Activated T-helper 2 cell treated with anti-CD3 and anti-CD28 coated beads, Interferon-gamma antibody, Interleukin-2, Interleukin-4, amounts not matched to agents 10 μg/mL and 5 μg/mL and 100 μg/mL, durations not matched to agents 14 hours and 24 hours and 36 hours (primary cell): ENCODE data around the gene CA5A. TPM values are rescaled to one million over a fixed set of nuclear protein-coding genes. Genes with fewer than 3 reads are reported as not detected.
"Not testable (repeated sequence)": the region's sequence is repeated elsewhere in the genome, so short reads cannot be mapped to it uniquely, and the experiment has no call there.

Source experiments
- DNase-seq: peaks from one replicate; pipeline ENCODE4 v3.0.0; 2021; ENCODE audit warnings: low spot score
- H3K27ac Mint-ChIP-seq: one replicate; pipeline ENCODE4 v1.8.0; 2021; ENCODE audit warnings: mixed read lengths
- H3K27me3 Mint-ChIP-seq: one replicate; pipeline ENCODE4 v1.8.0; 2021; ENCODE audit warnings: low read depth, mixed read lengths
- H3K36me3 Mint-ChIP-seq: one replicate; pipeline ENCODE4 v1.8.0; 2021; ENCODE audit warnings: low read depth, mixed read lengths
- H3K4me1 Mint-ChIP-seq: one replicate; pipeline ENCODE4 v1.8.0; 2021; ENCODE audit warnings: low read depth, mixed read lengths
- H3K4me3 Mint-ChIP-seq: one replicate; pipeline ENCODE4 v1.8.0; 2021; ENCODE audit warnings: low read depth, mild to moderate bottlenecking, moderate library complexity, mixed read lengths
- H3K9me3 Mint-ChIP-seq: one replicate; pipeline ENCODE4 v1.8.0; 2021; ENCODE audit warnings: mixed read lengths
- intact Hi-C: fragments of 100-400 bp; cut with micrococcal nuclease; formaldehyde crosslinking; loops from one replicate; pipeline ENCODE4 v1.15.1; 2023
- total RNA-seq: library from RNA; stranded (reverse); gene quantifications from 2 replicates; pipeline ENCODE4 v1.2.3, GENCODE V29; 2022

CA5A gene
- total RNA-seq, 1 donor from 2014 or later, result not detected

DNA sequence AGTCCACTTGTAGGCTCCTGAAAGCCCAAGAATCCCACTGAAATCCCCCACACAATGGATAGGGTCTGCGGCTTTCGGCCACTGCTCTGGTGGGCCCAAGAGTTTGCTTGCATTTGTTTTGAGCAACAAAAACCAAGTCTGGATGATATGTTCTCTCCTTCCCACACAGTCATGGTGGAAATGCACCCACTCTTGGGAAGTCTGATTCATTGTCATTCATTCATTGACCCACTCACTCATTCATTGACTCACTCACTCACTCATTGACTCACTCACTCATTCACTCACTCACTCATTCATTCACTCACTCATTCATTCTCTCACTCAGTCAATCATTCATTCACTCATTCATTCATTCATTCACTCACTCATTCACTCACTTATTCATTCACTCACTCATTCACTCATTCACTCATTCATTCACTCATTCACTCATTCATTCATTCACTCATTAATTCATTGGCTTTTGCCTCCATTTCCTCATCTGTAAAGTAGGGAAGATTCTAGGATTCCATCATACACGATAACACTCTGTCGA lies 2.2 kb upstream of the CA5A start:
- Mint-ChIP-seq H3K9me3 (peaks cover 4% of the 10 kb centered on the region), H3K27ac (no peak overlapping the region), H3K36me3 (no peaks in the 10 kb centered on the region), H3K27me3 (peaks cover 6% of the 10 kb centered on the region), H3K4me1 (peaks cover 2% of the 10 kb centered on the region), H3K4me3 (no peak overlapping the region)
- no peak for DNase-seq
- intact Hi-C loops, result no loop called here

DNA sequence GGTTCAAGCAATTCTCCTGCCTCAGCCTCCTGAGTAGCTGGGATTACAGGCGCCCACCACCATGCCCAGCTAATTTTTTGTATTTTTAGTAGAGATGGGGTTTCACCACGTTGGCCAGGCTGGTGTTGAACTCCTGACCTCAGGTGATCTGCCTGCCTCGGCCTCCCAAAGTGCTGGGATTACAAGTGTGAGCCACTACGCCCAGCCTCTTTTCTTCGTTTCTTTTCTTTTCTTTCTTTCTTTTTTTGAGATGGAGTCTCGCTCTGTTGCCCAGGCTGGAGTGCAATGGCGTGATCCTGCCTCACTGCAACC lies 858 bp upstream of the CA5A start:
- H3K36me3 Mint-ChIP-seq, H3K4me1 Mint-ChIP-seq, DNase-seq, H3K4me3 Mint-ChIP-seq, intact Hi-C loops, H3K27me3 Mint-ChIP-seq, H3K9me3 Mint-ChIP-seq, H3K27ac Mint-ChIP-seq: not testable (repeated sequence)

DNA sequence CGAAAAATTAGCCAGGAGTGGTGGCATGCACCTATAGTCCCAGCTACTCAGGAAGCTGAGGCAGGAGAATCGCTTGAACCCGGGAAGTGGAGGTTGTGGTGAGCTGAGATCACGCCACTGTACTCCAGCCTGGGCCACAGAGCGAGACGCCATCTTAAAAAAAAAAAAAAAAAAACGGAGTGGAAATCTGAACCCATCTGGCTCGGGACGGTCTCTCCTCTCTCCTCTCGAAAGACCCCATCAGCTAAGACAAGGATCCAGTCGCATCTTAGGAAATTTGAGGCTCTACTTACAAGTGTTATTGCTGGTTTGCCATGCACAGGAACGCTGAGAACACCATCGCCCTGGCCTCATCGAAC lies 334 bp downstream of the CA5A start:
- DNase-seq, intact Hi-C loops, H3K36me3 Mint-ChIP-seq, H3K9me3 Mint-ChIP-seq, H3K4me1 Mint-ChIP-seq, H3K27me3 Mint-ChIP-seq, H3K27ac Mint-ChIP-seq, H3K4me3 Mint-ChIP-seq: not testable (repeated sequence)

GRCh38 chr16:87934752-87935425 lies 1.4 kb downstream of the CA5A start:
- H3K27me3 Mint-ChIP-seq, intact Hi-C loops, H3K4me1 Mint-ChIP-seq, DNase-seq, H3K4me3 Mint-ChIP-seq, H3K9me3 Mint-ChIP-seq, H3K27ac Mint-ChIP-seq, H3K36me3 Mint-ChIP-seq: not testable (repeated sequence)

GRCh38 chr16:87933140-87933495 lies 3.2 kb downstream of the CA5A start:
- intact Hi-C loops, result no loop called here
- Mint-ChIP-seq H3K27me3 (no peaks in the 10 kb centered on the region), H3K4me3 (no peak overlapping the region), H3K27ac (no peak overlapping the region), H3K36me3 (no peaks in the 10 kb centered on the region), H3K4me1 (no peaks in the 10 kb centered on the region), H3K9me3 (no peaks in the 10 kb centered on the region)
- no peak for DNase-seq

- H3K27ac Mint-ChIP-seq, H3K4me3 Mint-ChIP-seq, DNase-seq, H3K9me3 Mint-ChIP-seq, intact Hi-C loops, H3K27me3 Mint-ChIP-seq, H3K36me3 Mint-ChIP-seq, H3K4me1 Mint-ChIP-seq: not testable (repeated sequence)
Measured at GRCh38 chr16:87932475-87933139, 3.7 kb downstream of the CA5A start.

GRCh38 chr16:87931504-87931903 lies 4.8 kb downstream of the CA5A start:
- H3K4me3 Mint-ChIP-seq, result no peak overlapping the region
- H3K27ac Mint-ChIP-seq, result no peak overlapping the region
- no peaks in the 10 kb centered on the region for H3K27me3 Mint-ChIP-seq
- intact Hi-C loops, result no loop called here
- H3K36me3 Mint-ChIP-seq, result no peaks in the 10 kb centered on the region
- no peak for DNase-seq
- H3K4me1 Mint-ChIP-seq, result peaks cover 2% of the 10 kb centered on the region
- no peaks in the 10 kb centered on the region for H3K9me3 Mint-ChIP-seq

DNA sequence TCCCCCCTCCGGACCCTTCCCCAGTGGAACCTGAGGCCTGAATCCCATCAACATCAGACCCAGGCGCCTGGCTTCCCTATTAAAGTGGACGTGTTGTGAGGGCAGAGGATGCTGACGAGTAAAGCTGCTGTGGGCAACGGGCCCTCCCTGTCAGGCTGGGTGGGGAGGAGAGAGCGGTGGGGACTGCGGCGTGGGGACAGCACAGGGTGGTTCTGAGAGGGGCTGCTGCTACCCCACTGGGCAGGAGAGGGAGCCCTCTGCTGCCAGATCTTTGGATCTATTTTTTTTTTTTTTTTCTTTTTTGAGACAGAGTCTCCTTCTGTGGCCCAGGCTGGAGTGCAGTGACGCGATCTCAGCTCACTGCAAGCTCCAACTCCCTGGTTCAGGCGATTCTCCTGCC lies 5.9 kb downstream of the CA5A start:
- Mint-ChIP-seq H3K36me3 (no peaks in the 10 kb centered on the region), H3K4me1 (peaks cover 6% of the 10 kb centered on the region), H3K27ac (no peak overlapping the region), H3K4me3 (no peak overlapping the region), H3K9me3 (no peaks in the 10 kb centered on the region), H3K27me3 (peaks cover 3% of the 10 kb centered on the region)
- DNase-seq, result no peak
- intact Hi-C loops, result no loop called here

DNA sequence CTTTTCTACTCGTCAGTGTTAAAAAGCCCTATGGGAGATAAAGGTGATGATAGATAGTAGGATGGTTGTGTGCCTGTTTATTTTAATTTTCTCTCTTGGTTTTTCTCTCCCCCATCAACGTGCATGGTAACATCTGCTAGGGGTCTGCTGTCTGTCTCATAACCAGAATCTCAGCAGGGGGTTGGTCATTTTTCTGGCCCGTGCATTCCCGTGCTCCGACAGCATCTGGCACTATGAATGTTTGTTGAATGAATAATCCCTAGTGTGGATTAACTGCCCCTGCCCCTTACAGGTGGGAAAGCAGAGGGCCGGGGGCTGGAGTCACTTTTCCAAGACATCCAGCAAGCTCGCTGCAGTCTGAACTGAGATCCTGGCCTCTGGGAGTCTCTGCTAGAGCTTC lies 6.3 kb downstream of the CA5A start:
- peaks cover 6% of the 10 kb centered on the region for H3K4me1 Mint-ChIP-seq
- H3K4me3 Mint-ChIP-seq, result no peak overlapping the region
- DNase-seq, result no peak
- no peak overlapping the region for H3K27ac Mint-ChIP-seq
- no peaks in the 10 kb centered on the region for H3K36me3 Mint-ChIP-seq
- no peaks in the 10 kb centered on the region for H3K9me3 Mint-ChIP-seq
- peaks cover 7% of the 10 kb centered on the region for H3K27me3 Mint-ChIP-seq
- intact Hi-C loops, result no loop called here

DNA sequence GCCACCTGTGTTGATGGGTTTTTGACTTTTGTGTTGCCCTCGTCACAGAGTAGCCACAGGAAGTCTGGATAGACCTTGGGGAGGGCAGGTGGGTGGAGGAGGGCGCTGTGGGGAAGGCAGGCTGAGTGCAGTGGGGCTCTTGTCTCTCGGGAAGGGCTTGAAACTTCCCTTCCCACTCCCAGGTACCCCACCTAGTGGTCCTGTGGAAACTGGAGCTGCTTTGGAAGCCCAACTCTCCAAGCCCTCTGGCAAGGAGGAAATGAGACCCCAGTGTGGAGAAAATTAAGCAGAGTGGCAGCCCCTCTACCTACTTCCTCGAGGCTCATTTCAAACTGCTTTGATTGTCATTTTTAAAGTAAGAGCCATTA lies 9.2 kb downstream of the CA5A start:
- intact Hi-C loops, result no loop called here
- Mint-ChIP-seq H3K36me3 (no peaks in the 10 kb centered on the region), H3K27ac (no peak overlapping the region), H3K9me3 (no peaks in the 10 kb centered on the region), H3K4me1 (peaks cover 6% of the 10 kb centered on the region), H3K27me3 (peaks cover 9% of the 10 kb centered on the region), H3K4me3 (no peak overlapping the region)
- DNase-seq, result no peak

GRCh38 chr16:87926246-87927194 lies 9.8 kb downstream of the CA5A start:
- intact Hi-C loops, result no loop called here
- peaks cover 6% of the 10 kb centered on the region for H3K4me1 Mint-ChIP-seq
- H3K27ac Mint-ChIP-seq, result peak overlapping the region; percentile 38
- peaks cover 9% of the 10 kb centered on the region for H3K27me3 Mint-ChIP-seq
- no peaks in the 10 kb centered on the region for H3K36me3 Mint-ChIP-seq
- DNase-seq, result no peak
- H3K9me3 Mint-ChIP-seq, result no peaks in the 10 kb centered on the region
- no peak overlapping the region for H3K4me3 Mint-ChIP-seq

DNA sequence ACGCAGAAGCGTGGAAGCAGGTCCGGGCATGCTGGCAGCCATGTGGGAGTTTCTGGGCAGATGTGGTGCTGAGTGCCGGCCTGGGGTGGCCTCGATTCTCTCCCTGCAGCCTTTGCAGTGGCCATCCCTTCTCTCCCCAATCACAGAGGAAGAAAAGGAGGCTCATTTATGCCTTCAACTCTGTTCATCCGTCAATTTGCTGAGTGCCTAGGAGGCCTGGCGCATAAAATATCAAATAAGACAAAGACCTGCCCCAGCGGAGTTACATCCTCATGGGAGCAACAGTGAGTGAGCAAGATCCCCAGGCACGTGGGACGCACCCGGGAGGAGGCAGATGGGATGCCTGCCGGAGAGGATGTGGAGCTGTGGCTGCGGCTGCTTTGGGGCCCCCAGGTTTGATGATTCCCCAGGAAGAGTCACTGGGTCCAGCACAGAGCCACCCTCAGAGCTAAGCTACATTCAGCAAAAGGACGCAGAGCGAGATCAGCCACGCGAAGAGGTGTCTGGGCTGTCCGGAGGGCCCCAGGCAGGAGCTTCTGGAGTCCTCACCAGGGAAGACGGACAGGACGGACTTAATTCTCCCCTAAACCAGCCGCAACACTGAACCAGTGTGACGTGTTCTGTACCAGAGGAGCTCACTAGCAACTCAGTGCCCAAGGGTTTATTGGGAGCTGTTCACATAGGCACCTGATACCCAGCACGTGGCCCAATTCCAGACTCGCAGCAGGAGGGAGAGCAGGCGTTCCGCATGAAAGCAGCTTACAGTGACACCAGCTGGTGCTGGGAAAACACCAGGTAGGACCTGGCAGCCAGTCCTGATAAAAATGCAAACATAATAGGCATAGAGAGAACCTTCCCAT lies 11.3 kb downstream of the CA5A start:
- Mint-ChIP-seq H3K27me3 (peaks cover 9% of the 10 kb centered on the region), H3K9me3 (no peaks in the 10 kb centered on the region), H3K4me3 (no peak overlapping the region), H3K27ac (no peak overlapping the region), H3K36me3 (no peaks in the 10 kb centered on the region), H3K4me1 (peaks cover 6% of the 10 kb centered on the region)
- no peak for DNase-seq
- intact Hi-C loops, result no loop called here
